Endodermal cell (in vitro differentiated cells): ENCODE measurements around the gene IL21R. TPM values are rescaled to one million over a fixed set of nuclear protein-coding genes. Genes with fewer than 3 reads are reported as not detected.

Experiments used
- DNase-seq: peaks from one replicate; pipeline ENCODE4 v3.0.0-alpha.2; 2017
- H3K27ac ChIP-seq: 2 replicates; pipeline ENCODE4 v1.5.1; 2013; ENCODE audit warnings: mild to moderate bottlenecking, low read depth, low read length, moderate library complexity
- H3K27me3 ChIP-seq: 2 replicates; pipeline ENCODE4 v1.6.1; 2013; ENCODE audit warnings: mild to moderate bottlenecking, low read length, moderate library complexity; ENCODE audit not compliant: insufficient read depth, control insufficient read depth, poor library complexity, severe bottlenecking
- H3K36me3 ChIP-seq: 2 replicates; pipeline ENCODE4 v1.7.0; 2013; ENCODE audit warnings: mild to moderate bottlenecking, low read length, moderate library complexity; ENCODE audit not compliant: control insufficient read depth, insufficient read depth
- H3K4me1 ChIP-seq: one replicate; pipeline ENCODE4 v1.7.0; 2013; ENCODE audit warnings: low read length; ENCODE audit not compliant: control insufficient read depth, insufficient read depth
- H3K4me3 ChIP-seq: 2 replicates; pipeline ENCODE4 v1.5.1; 2013; ENCODE audit warnings: mild to moderate bottlenecking, low read length, moderate library complexity
- H3K9ac ChIP-seq: 2 replicates; pipeline ENCODE4 v1.6.1; 2013; ENCODE audit warnings: mild to moderate bottlenecking, low read length, moderate library complexity; ENCODE audit not compliant: poor library complexity, severe bottlenecking; ENCODE audit errors: extremely low read depth
- H3K9me3 ChIP-seq: 2 replicates; pipeline ENCODE4 v1.6.1; 2013; ENCODE audit warnings: mild to moderate bottlenecking, low read length, moderate library complexity; ENCODE audit not compliant: control insufficient read depth
- H3K27ac Mint-ChIP-seq: 2 replicates; pipeline ENCODE4 v1.8.0; 2020; ENCODE audit warnings: mixed read lengths
- H3K27me3 Mint-ChIP-seq: 2 replicates; pipeline ENCODE4 v1.8.0; 2021; ENCODE audit warnings: mild to moderate bottlenecking, mixed read lengths; ENCODE audit not compliant: insufficient read depth
- H3K36me3 Mint-ChIP-seq: 2 replicates; pipeline ENCODE4 v1.8.0; 2020; ENCODE audit warnings: low read depth, mixed read lengths
- H3K4me1 Mint-ChIP-seq: 2 replicates; pipeline ENCODE4 v1.8.0; 2020; ENCODE audit warnings: mixed read lengths
- H3K4me3 Mint-ChIP-seq: 2 replicates; pipeline ENCODE4 v1.8.0; 2020; ENCODE audit warnings: mild to moderate bottlenecking, moderate library complexity, mixed read lengths
- H3K9me3 Mint-ChIP-seq: 2 replicates; pipeline ENCODE4 v1.8.0; 2020; ENCODE audit warnings: mild to moderate bottlenecking, mixed read lengths
- WGBS, 2 experiments: methylation state at CpG; one replicate each; pipeline versions ENCODE4 v1.1.5 to v1.1.7; 2013; ENCODE audit warnings: missing lambda C conversion rate in 2 of 2, mixed read lengths in 1 of 2; ENCODE audit not compliant: insufficient coverage in 1 of 2, insufficient read length in 1 of 2; 5-methylcytosine and 5-hydroxymethylcytosine counted together
- total RNA-seq, 2 donors: library from RNA; stranded (reverse); fragmentation: NEBNext Ultra II Directional in 1 of 2; extraction: Animal tissue kit (Norgen Biotek cat#: 25700) in 1 of 2; gene quantifications; 2 replicates in 1 of 2; 3 replicates in 1 of 2; pipeline ENCODE4 v1.2.1, GENCODE V29; 2021
- TF ChIP-seq, protein P1 (sequence below): fragments of 200-600 bp; sonication (generic); conservative IDR thresholded peaks from 2 replicates; pipeline ENCODE4 v1.5.0; 2021; ENCODE audit warnings: antibody characterized with exemption, mild to moderate bottlenecking

Gene IL21R
- total RNA-seq, 2 donors from 2014 or later: 0.18 TPM; not detected in 1

- Mint-ChIP-seq H3K4me1 (no peaks in the 10 kb centered on the region), H3K27me3 (no peaks in the 10 kb centered on the region), H3K36me3 (no peaks in the 10 kb centered on the region), H3K9me3 (peaks cover 37% of the 10 kb centered on the region), H3K4me3 (no peak overlapping the region), H3K27ac (no peak overlapping the region)
- peaks cover 20% of the 10 kb centered on the region for H3K9me3 ChIP-seq
- TF ChIP-seq, protein P1, sequence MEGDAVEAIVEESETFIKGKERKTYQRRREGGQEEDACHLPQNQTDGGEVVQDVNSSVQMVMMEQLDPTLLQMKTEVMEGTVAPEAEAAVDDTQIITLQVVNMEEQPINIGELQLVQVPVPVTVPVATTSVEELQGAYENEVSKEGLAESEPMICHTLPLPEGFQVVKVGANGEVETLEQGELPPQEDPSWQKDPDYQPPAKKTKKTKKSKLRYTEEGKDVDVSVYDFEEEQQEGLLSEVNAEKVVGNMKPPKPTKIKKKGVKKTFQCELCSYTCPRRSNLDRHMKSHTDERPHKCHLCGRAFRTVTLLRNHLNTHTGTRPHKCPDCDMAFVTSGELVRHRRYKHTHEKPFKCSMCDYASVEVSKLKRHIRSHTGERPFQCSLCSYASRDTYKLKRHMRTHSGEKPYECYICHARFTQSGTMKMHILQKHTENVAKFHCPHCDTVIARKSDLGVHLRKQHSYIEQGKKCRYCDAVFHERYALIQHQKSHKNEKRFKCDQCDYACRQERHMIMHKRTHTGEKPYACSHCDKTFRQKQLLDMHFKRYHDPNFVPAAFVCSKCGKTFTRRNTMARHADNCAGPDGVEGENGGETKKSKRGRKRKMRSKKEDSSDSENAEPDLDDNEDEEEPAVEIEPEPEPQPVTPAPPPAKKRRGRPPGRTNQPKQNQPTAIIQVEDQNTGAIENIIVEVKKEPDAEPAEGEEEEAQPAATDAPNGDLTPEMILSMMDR: no peak
- H3K4me1 ChIP-seq: no peaks in the 10 kb centered on the region
- no peak for DNase-seq
- no peak overlapping the region for H3K4me3 ChIP-seq
- H3K27ac ChIP-seq: no peak overlapping the region
- WGBS, 2 experiments: 96% methylated on average over 4 of the region's 4 CpGs; no CpG with 5 or more reads in 1 of the 2 experiments
- no peak overlapping the region for H3K9ac ChIP-seq
- no peaks in the 10 kb centered on the region for H3K36me3 ChIP-seq
- H3K27me3 ChIP-seq: no peaks in the 10 kb centered on the region
Measured at GRCh38 chr16:27446721-27447120, 44.7 kb downstream of the IL21R start.

DNA sequence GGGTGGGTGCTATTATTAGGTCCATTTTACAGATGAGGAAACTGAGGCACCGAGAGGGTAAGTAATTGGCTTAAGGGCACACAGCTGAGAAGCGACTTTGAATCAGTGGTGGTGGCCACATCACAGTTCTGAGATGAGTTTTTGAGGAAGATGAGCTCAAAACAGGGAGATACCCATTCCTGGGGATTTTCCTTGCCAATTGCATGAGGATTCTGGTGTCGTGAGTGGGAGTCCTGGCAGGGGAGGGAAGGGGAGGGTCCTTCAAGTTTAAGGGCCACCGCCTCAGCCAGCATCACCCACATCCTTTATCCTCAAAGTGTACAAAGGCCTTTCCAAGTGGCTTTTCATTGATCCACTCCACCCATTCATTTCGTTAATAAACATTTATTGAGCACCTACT is 45.3 kb downstream of the IL21R start:
- Mint-ChIP-seq H3K27me3 (no peaks in the 10 kb centered on the region), H3K27ac (no peak overlapping the region), H3K4me3 (no peak overlapping the region), H3K36me3 (no peaks in the 10 kb centered on the region), H3K4me1 (no peaks in the 10 kb centered on the region), H3K9me3 (peaks cover 37% of the 10 kb centered on the region)
- no peak for DNase-seq
- Histone ChIP-seq H3K27ac (no peak overlapping the region), H3K36me3 (no peaks in the 10 kb centered on the region), H3K4me1 (no peaks in the 10 kb centered on the region), H3K9me3 (peaks cover 20% of the 10 kb centered on the region), H3K4me3 (no peak overlapping the region), H3K9ac (no peak overlapping the region), H3K27me3 (no peaks in the 10 kb centered on the region)
- WGBS, 2 experiments: 93 to 94% methylated on average over 2 to 5 of the region's 5 CpGs
- TF ChIP-seq, protein P1: no peak

DNA sequence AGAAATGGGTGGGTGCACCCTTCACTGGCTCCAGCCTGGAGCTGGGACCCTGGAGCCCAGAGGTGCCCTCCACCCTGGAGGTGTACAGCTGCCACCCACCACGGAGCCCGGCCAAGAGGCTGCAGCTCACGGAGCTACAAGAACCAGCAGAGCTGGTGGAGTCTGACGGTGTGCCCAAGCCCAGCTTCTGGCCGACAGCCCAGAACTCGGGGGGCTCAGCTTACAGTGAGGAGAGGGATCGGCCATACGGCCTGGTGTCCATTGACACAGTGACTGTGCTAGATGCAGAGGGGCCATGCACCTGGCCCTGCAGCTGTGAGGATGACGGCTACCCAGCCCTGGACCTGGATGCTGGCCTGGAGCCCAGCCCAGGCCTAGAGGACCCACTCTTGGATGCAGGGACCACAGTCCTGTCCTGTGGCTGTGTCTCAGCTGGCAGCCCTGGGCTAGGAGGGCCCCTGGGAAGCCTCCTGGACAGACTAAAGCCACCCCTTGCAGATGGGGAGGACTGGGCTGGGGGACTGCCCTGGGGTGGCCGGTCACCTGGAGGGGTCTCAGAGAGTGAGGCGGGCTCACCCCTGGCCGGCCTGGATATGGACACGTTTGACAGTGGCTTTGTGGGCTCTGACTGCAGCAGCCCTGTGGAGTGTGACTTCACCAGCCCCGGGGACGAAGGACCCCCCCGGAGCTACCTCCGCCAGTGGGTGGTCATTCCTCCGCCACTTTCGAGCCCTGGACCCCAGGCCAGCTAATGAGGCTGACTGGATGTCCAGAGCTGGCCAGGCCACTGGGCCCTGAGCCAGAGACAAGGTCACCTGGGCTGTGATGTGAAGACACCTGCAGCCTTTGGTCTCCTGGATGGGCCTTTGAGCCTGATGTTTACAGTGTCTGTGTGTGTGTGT is 46.8 kb downstream of the IL21R start:
- peaks cover 36% of the 10 kb centered on the region for H3K9me3 Mint-ChIP-seq
- H3K27ac Mint-ChIP-seq: no peak overlapping the region
- Histone ChIP-seq H3K27ac (no peak overlapping the region), H3K9me3 (peaks cover 20% of the 10 kb centered on the region), H3K36me3 (no peaks in the 10 kb centered on the region), H3K9ac (no peak overlapping the region), H3K27me3 (no peaks in the 10 kb centered on the region), H3K4me1 (no peaks in the 10 kb centered on the region), H3K4me3 (no peak overlapping the region)
- no peaks in the 10 kb centered on the region for H3K36me3 Mint-ChIP-seq
- no peak for DNase-seq
- no peak overlapping the region for H3K4me3 Mint-ChIP-seq
- no peaks in the 10 kb centered on the region for H3K27me3 Mint-ChIP-seq
- WGBS, 2 experiments: 91 to 93% methylated on average over 8 to 19 of the region's 19 CpGs
- TF ChIP-seq, protein P1: no peak
- no peaks in the 10 kb centered on the region for H3K4me1 Mint-ChIP-seq
